PFSK-1 (cell line): ENCODE data around the gene RACK1.

Experiments
- FOXP2 ChIP-seq: optimal IDR thresholded peaks from 2 replicates; pipeline ENCODE3; 2011; ENCODE audit warnings: borderline replicate concordance, control low read depth, inconsistent platforms; ENCODE audit not compliant: insufficient read depth; ENCODE audit errors: extremely low read length, extremely low read depth
- POLR2AphosphoS5 ChIP-seq: IDR thresholded peaks from 2 replicates; pipeline ENCODE4 v1.6.1; 2012; ENCODE audit warnings: low read depth, mild to moderate bottlenecking, control low read depth, low read length, moderate library complexity
- REST ChIP-seq, 2 experiments: IDR thresholded peaks; 2 replicates each; pipeline versions ENCODE4 v1.6.1 to v1.8.0; 2011 to 2012; ENCODE audit warnings: low read depth in 2 of 2, low read length in 2 of 2, control low read depth in 1 of 2, inconsistent platforms in 1 of 2, mild to moderate bottlenecking in 1 of 2, moderate library complexity in 1 of 2; ENCODE audit not compliant: insufficient read depth in 1 of 2
- SIN3A ChIP-seq: IDR thresholded peaks from 2 replicates; pipeline ENCODE4 v1.6.1; 2012; ENCODE audit warnings: mild to moderate bottlenecking, low read length, moderate library complexity, borderline replicate concordance; ENCODE audit not compliant: insufficient read depth
- TAF1 ChIP-seq: IDR thresholded peaks from 2 replicates; pipeline ENCODE4 v1.6.1; 2012; ENCODE audit warnings: low read length, control low read depth, borderline replicate concordance; ENCODE audit not compliant: insufficient read depth

Gene RACK1

GRCh38 chr5:181224390-181225229 is 19.1 kb downstream of the RACK1 start:
- TF ChIP-seq TAF1 (no peak), SIN3A (no peak), POLR2AphosphoS5 (no peak)

- TF ChIP-seq SIN3A (peak; percentile 65; the same call in 1 of the 2 replicates), REST (IDR thresholded peaks at IDR 0.05; ENCODE audit: insufficient read depth in 1 of 2, low read depth in 2 of 2, low read length in 2 of 2) (no peak)
Observed at GRCh38 chr5:181223729-181224389, 19.8 kb downstream of the RACK1 start.

GRCh38 chr5:181223058-181223728 is 20.5 kb downstream of the RACK1 start, which contains the start of gene TRIM41:
Gene TRIM41, plus strand, starts transcription at chr5:181223281. Its CDS starts 719 bp downstream, at chr5:181224000.
- TF ChIP-seq REST (IDR thresholded peaks at IDR 0.05; ENCODE audit: insufficient read depth in 1 of 2, low read depth in 2 of 2, low read length in 2 of 2) (0 out of 4 replicates have a peak, but pooled peaks of 1 of the 2 experiments have one; percentile 6), POLR2AphosphoS5 (peak; percentile 74), SIN3A (no peak), FOXP2 (no peak), TAF1 (peak; percentile 61; the same call in 1 of the 2 replicates)

GRCh38 chr5:181222630-181223057 is 21.1 kb downstream of the RACK1 start:
- TF ChIP-seq SIN3A (no peak), REST (IDR thresholded peaks at IDR 0.05; ENCODE audit: insufficient read depth in 1 of 2, low read depth in 2 of 2, low read length in 2 of 2) (no peak), TAF1 (no peak), FOXP2 (no peak), POLR2AphosphoS5 (no peak)

GRCh38 chr5:181221792-181222629 is 21.7 kb downstream of the RACK1 start:
- TF ChIP-seq TAF1 (no peak), REST (IDR thresholded peaks at IDR 0.05; ENCODE audit: insufficient read depth in 1 of 2, low read depth in 2 of 2, low read length in 2 of 2) (no peak), SIN3A (no peak)
